ENCODE measurements around the gene DNAAF8.

Gene DNAAF8

DNA sequence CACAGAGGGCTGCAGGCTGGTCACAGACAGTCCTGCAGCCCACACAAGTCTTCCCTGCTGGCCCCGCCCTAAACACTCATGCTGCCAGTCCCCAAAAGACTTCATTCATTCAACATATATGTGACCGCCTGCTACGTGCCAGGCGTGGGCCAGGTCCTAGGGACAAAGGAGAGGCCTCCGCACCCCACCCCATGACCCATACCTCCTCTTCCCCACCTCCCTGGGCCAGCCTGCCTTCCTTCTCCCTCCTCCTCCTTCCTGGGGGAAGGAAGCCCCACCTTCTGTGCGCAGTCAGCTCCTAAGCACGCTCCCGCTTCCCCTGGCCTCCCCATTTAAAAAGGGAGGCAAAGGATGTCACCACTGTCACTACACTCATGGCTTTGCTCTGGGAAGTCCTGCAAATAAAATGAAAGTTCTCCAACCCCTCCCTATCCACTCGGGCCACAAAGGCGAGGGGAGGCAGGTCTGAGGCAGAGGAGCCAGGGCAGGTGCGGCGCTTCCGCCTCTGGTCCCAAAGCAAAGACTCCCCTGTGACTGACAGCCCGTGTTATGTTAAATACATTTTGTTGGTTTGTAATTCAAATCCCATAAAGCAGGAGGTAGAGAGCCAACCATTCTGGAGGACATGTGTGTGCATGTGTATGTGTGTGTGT, 9.0 kb downstream of the DNAAF8 start:
- ChIA-PET CTCF (no interaction called here), POLR2A (ENCODE audit: low non-redundant PET) (no interaction called here)
- no peak for DNase-seq (ENCODE audit: low spot score)
- H3K27ac ChIP-seq: peak overlapping the region; percentile 55
- TF ChIP-seq, protein P1, sequence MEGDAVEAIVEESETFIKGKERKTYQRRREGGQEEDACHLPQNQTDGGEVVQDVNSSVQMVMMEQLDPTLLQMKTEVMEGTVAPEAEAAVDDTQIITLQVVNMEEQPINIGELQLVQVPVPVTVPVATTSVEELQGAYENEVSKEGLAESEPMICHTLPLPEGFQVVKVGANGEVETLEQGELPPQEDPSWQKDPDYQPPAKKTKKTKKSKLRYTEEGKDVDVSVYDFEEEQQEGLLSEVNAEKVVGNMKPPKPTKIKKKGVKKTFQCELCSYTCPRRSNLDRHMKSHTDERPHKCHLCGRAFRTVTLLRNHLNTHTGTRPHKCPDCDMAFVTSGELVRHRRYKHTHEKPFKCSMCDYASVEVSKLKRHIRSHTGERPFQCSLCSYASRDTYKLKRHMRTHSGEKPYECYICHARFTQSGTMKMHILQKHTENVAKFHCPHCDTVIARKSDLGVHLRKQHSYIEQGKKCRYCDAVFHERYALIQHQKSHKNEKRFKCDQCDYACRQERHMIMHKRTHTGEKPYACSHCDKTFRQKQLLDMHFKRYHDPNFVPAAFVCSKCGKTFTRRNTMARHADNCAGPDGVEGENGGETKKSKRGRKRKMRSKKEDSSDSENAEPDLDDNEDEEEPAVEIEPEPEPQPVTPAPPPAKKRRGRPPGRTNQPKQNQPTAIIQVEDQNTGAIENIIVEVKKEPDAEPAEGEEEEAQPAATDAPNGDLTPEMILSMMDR (conservative IDR thresholded peaks at IDR 0.05; ENCODE audit: low read depth): no peak

- CTCF ChIA-PET: no interaction called here
- H3K27ac ChIP-seq: no peak overlapping the region
- POLR2A ChIA-PET (ENCODE audit: low non-redundant PET): interaction anchor here (0.6 kb wide), 1 partner anchor 281 kb away, joined by 9 read pairs; no protein-coding TSS in a partner anchor
- DNase-seq (ENCODE audit: low spot score): no peak
- TF ChIP-seq, protein P1 (conservative IDR thresholded peaks at IDR 0.05; ENCODE audit: low read depth): no peak
Observed at GRCh38 chr16:4744555-4745273, 10.4 kb downstream of the DNAAF8 start.

DNA sequence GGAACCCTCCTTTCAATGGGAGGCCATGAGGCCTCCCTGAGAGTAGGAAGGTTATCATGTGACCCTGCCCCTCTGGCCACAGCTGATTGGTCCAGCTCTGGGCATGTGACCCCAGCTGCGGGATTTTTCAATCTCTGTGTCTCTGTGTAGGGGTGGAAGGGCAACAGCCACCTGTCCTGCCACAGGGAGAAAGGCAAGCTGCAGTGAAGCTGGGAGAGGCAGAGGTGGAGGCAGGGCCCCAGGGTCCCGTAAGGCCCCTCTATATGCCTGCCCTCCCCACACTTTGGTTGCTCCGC, 10.9 kb downstream of the DNAAF8 start:
- TF ChIP-seq, protein P1 (conservative IDR thresholded peaks at IDR 0.05; ENCODE audit: low read depth): no peak
- CTCF ChIA-PET: no interaction called here
- DNase-seq (ENCODE audit: low spot score): no peak

DNA sequence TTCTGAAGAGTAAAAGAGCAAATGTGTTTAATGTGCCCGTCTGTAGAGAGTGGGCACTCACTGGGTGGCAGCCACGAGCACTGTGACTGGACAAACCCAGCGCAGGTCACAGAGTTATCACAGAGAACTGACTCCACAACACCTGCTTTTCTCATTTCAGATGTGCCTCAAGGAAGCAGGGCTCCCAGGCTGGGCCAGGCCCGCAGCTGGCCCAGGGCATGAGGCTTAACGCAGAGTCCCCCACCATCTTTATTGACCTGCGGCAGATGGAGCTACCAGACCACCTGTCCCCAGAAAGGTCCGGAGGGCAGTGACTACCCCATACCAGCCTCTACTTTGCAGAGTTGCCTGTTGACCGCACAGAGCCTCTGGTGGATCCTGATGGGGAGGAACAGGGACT, 11.9 kb downstream of the DNAAF8 start:
- ChIA-PET POLR2A (ENCODE audit: low non-redundant PET) (no interaction called here), CTCF (no interaction called here)
- no peak overlapping the region for H3K27ac ChIP-seq
- TF ChIP-seq, protein P1 (conservative IDR thresholded peaks at IDR 0.05; ENCODE audit: low read depth): no peak
- DNase-seq (ENCODE audit: low spot score): no peak

More for the DNA sequence above, 10.9 kb downstream of the DNAAF8 start:
- no peak overlapping the region for H3K27ac ChIP-seq
- POLR2A ChIA-PET (ENCODE audit: low non-redundant PET): no interaction called here

DNA sequence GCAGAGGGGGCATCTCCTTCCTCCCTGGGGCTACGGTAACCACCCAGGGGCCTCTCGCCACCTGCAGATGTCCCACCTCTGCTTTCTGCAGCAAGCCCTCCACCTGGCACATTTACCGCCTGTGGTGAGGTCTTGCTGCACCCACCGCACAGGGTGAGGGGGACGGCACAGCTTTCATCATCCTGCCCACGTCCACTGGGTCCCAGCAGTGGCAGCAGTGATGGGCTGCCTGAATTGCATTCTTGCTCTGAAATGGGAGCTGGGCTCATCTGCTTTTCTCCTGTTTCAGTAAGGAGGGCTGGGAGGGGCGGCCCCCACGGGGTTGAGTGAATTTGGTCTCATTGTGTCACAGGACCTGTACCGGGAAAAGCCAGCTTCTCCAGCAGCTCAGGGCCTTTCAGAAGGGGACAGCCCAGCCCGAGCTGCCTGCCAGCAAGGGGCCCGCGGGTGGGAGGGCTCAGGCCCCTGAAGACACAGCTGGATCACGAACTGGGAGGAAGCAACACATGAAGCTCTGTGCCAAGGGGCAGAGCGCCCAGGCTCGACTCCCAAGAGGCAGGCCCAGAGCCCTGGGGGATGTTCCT, 12.7 kb downstream of the DNAAF8 start:
- peak overlapping the region; percentile 26 for H3K27ac ChIP-seq
- DNase-seq (ENCODE audit: low spot score): no peak
- ChIA-PET CTCF (interaction anchor here (0.6 kb wide), 2 partner anchors 12 to 185 kb away, joined by 3 to 6 read pairs; no protein-coding TSS in a partner anchor), POLR2A (ENCODE audit: low non-redundant PET) (no interaction called here)
- TF ChIP-seq, protein P1 (conservative IDR thresholded peaks at IDR 0.05; ENCODE audit: low read depth): no peak

GRCh38 chr16:4747906-4748681, 13.8 kb downstream of the DNAAF8 start:
- ChIA-PET CTCF (no interaction called here), POLR2A (ENCODE audit: low non-redundant PET) (interaction anchor here (0.6 kb wide), 1 partner anchor 15 kb away, joined by 5 read pairs; no protein-coding TSS in a partner anchor)
- DNase-seq (ENCODE audit: low spot score): no peak
- TF ChIP-seq, protein P1 (conservative IDR thresholded peaks at IDR 0.05; ENCODE audit: low read depth): no peak
- peak overlapping the region; percentile 26 for H3K27ac ChIP-seq

Data from RWPE1 (cell line).